EH (cell line): ENCODE results near the gene DYNC1H1.
A peak's percentile ranks its signal among the peaks of the same experiment; 100 is the strongest.
"Not testable (repeated sequence)": the region's sequence is repeated elsewhere in the genome, so short reads cannot be mapped to it uniquely, and the experiment has no call there.

Source experiments
- DNase-seq: peaks from one replicate; pipeline ENCODE4 v3.0.0-alpha.2; 2015; ENCODE audit warnings: low read depth

The DYNC1H1 gene

DNA sequence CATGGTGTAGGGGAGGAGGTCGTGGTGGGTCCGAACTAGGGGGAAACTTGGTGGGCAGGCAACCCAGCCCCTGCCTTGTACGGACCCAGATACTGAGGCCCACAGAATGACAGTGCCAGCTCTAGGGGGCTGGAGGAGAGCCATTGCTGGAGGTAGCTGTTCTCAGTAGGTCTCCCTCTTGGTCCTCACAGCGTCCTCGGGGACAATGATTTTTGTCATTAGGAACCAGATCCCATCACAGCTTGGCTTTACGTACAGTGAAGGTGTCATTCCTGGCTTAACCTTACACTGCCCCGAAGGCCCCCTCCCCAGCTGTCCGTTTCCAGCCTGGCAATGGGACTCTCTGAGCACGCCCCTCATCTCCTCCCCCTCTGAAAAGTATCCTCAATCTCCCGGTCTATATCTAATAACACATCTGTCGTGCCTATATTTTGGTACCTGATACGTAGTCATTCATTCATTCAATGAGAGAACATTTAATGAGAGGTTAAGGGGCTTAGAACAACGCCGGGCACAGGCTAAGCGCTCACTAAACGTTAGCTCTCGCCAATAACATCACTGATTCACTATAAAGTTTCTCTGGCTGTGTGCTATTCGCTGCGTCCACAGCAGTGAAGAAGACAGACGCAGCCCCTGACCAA is 597 bp upstream of the DYNC1H1 start:
- no peak for DNase-seq

DNA sequence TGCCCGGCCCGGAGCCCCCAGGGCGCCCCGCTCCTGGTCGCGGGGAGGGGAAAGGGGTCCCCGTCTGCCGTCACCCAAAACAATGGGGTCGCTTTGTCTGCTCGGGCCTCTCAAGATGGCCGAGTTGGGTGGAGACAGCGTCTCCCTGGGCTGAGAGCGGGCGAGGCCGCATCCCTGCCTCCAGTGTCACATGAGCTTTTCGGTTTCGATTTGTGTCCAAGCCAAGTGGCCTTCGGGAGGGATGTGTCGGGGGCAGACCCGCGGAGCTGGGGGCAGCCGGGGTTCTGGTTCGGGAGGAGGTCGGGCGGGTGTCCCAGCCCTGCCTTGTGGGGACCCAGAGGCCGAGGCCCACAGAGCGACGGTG is 790 bp downstream of the DYNC1H1 start:
- peak; percentile 76 for DNase-seq

DNA sequence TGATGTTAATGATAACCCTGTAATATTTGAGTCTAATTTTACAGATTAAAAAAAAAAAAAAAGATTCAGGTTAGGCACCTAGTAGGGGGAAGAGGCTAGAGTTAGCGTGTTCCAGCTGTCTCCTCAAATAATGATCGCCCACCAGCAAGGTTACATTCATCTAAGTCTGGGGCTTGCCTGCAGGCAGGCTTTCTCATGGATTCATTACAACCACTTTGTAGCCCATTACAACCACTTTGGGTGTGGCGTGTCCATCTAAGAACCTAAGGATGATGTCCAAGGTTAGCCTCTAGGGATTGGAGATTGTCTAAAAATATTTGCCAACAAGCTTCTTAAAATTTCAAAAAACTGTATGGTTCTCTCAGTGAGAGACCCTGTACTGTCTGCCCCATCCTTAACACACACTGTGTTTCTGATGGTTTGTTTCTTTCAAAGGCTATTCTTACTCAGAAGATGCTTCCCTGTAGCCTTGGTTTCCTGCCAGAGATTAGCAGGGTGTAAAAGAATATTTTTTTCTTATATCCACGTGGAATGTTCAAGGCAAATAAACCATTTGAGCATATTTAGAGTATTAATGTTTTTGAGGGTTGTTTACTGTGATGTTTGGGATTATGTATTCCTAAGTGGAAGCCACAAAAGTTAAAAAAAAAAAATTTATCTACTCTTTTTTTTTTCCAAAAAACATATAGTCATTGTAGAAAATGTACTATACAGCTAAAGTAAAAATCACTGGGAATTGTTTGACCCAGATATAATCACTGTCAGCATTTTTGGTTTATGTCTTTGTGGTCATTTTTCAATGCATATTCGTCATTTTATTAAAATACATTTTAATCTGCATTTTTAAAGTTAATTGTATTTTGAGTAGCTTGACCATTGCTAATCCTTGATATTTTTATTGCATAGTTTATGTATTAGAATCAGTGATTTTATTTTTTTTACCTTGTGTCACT is 1.7 kb downstream of the DYNC1H1 start:
- peak; percentile 52 for DNase-seq

DNA sequence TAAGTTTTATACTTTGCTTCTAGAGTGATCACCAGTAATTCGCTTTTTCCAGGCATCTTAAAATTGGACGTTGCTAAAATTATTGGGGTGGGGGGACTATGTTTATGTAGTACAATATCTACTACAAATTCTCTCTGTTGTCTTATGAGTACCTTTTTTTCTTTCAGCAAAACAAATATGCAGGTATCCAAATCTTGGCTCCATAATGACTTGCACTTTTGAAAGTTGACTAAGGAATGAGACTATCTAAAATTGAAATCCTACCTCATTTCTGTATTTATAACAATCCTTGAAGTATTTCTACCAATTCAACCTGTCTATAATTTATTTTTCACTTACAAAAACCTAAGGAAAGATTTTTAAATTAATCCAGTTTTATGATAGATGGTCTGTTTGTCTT is 2.4 kb downstream of the DYNC1H1 start:
- no peak for DNase-seq

DNA sequence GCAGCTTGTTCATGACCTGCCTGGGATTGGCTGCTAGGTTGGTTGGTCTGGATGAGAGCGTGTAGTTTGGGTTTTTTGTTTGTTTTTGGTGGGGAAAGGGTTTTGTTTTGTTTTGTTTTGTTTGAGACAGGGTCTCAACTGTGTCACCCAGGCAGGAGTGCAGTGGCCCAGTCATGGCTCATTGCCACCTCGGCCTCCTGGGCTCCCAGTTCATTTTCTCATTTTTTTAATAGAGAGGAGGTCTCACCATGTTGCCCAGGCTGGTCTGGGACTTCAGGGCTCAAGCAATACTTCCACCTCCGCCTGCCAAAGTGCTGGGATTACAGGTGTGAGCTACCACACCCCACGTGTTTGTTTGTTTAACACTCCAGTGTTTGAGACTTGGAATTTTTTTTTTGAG is 3.8 kb downstream of the DYNC1H1 start:
- no peak for DNase-seq

DNA sequence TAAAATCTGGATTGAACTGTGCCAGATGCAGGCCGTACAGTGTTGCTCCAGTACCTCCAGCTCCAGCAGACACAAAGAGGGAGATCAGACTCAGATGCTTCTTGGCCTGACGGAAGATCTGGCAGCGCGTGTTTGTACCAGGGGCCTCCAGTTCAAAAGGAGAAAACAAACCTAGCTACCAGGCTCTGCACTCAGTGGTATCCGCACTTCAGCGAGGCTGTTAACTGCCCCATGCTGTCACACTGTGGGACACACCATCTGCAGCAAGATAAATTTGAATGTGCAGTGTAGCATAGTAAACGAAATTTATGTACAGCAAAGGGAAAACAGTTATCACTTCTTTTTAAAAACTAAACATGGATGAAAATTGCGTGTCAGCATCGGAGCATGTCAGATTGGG is 5.1 kb downstream of the DYNC1H1 start:
- no peak for DNase-seq

DNA sequence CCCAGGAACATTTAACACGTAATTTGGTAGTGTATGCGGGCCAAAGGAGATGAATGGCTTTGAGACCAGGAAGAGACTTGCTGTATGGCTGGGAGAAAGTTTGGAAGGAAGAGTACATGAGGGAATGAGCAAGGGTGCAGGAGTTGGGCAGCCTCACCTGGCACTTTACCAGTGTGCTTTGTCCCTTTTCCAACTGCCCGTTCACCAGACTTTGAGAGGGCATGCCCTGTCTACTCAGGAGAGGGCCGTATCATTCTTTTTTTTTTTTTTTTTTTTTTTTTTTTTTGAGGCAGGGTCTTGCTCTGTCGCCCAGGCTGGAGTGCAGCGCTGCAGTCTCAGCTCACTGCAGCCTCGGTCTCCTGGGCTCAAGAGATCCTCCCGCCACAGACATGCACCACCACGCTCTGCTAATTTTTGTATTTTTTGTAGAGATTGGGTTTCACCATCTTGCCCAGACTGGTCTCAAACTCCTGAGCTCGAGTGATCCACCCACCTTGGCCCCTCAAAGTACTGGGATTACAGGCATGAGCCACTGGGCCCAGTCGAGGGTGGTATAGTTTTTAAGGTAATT is 6.5 kb downstream of the DYNC1H1 start:
- no peak for DNase-seq

DNA sequence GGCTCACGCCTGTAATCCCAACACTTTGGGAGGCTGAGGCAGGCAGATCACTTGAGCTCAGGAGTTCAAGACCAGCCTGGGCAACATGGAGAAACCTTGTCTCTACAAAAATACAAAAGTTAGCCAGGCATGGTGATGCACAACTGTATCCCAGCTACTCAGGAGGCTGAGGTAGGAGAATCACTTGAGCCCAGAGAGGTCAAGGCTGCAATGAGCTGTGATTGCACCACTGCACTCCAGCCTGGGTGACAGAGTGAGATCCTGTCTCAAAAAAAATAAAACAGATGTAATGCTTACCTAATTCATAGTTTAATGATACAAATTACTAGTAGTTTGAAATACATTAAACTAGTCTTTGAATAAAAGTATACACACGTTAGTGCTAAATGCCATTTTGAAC is 7.1 kb downstream of the DYNC1H1 start:
- DNase-seq: not testable (repeated sequence)

DNA sequence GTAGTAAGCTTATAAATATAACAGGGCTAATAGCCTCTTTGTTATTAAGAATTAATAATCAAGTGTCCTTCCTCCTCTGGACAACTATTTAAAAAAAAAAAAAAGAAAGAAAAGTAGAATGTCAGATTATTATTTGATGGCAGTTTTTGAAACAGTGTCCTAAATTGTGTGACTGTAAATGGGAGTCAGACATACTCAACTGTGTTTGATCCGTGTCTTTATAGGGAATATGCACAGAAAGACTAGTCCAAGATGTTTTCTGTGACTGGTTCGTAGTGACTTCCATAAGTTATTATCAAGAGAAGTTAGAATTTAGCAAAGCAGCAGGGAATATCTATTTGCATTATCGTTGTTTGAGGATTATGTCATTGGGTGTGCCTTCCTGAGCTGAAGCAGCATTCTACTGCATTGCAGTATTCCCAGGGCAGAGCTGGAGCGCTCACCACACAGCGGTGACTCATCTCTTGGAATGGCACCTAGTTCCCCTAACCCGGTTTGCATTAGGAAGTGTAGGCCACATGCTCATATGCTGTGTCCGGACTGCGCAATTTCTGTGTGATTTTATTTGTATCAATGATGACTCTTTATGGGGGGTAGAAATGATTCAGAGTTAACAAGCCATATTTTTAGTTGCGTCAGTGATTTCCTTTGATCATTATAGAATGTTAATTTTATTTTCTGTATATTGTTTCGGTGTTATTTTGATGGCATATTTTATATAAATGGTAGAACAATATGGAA is 7.9 kb downstream of the DYNC1H1 start:
- peak; percentile 100 for DNase-seq

DNA sequence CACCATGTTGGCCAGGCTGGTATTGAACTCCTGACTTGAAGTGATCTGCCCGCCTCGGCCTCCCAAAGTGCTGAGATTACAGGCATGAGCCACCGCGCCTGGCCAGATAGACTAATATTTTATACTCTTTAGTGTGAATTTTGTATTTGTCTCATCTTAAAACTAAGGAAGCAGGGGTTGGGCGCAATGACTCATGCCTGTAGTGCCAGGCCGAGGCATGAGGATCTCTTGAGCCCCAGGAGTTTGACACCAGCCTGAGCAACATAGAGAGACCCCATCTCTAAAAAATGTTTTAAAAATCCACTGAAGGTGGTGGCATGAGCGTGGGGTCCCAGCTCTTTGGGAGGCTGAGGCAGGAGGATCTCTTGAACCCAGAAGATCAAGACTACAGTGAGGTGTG is 9.0 kb downstream of the DYNC1H1 start:
- peak; percentile 33 for DNase-seq

DNA sequence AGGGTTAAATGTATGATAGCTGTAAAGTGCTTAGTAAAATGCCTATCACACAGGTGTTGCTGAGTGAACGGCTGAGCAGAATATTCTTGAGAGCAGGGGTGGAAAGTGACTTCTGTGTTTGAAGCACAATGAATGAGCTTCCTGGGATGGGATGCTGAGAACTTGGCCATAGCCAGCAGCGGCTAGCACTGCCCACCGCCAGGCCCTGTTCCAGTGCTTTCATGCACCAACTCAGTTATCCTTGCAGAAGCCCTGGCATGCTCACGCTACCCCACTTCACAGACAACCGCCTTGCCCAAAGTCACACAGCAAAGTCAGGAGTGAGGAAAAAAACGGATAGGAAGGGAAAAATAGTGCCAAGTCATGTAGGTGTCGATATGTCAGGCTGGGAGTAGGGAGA is 10.9 kb downstream of the DYNC1H1 start:
- DNase-seq: no peak

DNA sequence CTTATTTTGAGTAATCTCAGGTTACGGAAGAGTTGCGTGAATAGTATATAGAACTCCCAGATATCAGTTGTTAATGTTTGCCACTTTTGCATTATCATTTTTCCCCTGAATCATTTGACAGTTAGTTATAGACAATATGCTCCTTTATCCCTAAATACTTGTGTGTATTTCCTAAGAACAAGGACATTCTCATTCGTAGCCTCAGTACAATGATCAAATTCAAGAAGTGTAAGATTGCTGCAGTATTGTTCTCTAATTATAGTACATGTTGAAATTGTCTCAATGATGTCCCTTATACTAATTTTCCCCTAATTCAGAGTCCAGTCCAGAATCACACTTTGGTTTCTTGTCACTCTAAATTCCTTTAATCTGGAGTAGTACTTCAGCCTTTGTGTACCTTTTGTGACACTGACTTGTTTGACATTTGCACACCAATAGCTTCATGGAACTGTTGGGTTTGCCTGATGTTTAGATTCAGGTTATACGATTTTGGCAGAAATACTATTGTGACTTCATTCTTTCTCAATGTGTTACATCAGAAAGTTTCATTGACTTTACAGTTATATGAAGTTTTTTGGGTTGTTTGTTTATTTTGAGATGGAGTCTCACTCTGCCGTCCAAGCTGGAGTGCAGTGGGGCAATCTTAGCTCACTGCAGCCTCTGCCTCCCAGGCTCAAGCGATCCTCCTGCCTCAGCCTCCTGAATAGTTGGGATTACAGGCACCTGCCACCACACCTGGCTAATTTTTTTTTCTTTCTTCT is 13.1 kb downstream of the DYNC1H1 start:
- peak; percentile 44 for DNase-seq

DNA sequence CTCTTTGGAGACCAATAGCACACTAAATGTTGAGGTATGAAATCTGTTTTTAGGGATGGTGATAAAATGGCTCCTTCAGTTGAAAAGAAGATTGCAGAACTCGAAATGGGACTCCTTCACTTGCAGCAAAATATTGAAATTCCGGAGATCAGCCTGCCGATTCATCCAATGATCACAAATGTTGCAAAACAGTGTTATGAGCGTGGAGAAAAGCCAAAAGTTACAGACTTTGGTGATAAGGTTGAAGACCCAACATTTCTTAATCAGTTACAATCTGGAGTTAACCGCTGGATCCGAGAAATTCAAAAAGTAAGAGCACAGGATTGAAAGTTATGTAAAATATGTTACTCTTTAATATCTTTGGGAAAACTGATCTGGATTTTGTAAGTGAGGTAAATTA is 15.3 kb downstream of the DYNC1H1 start:
- peak; percentile 13 for DNase-seq

DNA sequence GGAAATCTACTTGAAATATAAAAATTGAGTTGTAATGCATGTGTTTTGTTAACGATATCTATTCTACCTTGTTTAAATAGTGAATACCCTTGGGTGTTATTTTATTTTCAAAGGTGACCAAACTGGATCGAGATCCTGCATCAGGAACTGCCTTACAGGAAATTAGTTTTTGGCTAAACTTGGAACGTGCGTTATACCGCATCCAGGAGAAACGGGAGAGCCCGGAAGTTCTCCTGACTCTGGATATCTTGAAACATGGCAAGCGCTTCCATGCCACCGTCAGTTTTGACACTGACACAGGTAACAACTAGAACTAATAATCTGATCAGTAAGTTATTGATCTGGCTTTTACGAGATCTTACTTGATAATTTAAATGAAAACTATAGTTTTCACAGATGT is 15.9 kb downstream of the DYNC1H1 start:
- DNase-seq: no peak

DNA sequence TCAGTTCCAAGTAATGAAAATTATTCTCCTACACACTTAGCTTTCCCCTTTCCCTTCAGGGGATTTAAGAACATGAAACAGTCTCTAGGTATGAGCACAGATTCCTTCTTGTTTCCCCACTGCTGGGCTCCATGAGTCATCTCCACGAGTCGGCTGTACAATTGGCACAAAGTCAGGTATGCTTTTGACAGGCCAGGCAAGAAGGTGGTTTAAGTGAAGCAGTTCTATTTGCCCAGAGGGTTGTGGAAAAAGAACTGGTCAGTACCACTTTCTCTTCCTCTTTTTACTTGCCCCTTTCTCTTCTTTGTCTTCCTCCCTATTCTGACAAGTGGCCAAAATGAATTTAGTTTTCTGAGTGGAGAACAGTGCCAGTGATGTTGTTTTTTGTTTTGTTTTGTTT is 16.3 kb downstream of the DYNC1H1 start:
- peak; percentile 99 for DNase-seq

DNA sequence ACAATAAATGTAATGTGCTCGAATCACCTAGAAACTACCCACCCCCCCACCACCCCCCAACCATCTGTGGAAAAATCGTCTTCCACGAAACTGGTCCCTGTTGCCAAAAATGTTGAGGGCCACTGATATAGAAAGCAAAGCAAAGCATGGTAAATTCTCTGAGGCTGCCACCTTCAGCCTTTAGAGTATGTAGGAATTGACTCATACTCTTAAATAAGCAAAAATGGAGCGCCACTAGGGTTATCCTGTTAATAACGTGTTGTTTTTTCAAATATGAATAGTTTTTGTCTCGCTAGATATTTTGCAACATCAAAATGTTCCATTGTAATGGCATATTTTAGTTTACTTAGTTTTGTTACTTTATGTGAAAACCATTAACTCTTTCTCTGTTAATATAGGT is 18.2 kb downstream of the DYNC1H1 start:
- DNase-seq: peak; percentile 21

DNA sequence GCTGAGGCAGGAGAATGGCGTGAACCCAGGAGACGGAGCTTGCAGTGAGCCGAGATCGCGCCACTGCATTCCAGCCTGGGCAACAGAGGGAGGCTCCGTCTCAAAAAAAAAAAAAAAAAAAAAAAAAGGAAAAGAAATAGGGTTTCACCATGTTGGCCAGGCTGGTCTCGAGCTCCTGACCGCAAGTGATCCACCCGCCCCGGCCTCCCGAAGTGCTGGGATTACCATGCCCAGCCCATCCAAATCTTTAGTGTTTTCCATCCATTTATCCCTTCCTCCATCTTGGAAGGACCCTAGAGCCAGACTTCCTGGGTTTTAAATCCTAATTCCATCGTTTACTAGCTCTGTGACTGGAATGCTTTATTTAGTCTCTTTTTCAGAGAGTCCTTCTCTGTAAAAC is 20.5 kb downstream of the DYNC1H1 start:
- DNase-seq: not testable (repeated sequence)

DNA sequence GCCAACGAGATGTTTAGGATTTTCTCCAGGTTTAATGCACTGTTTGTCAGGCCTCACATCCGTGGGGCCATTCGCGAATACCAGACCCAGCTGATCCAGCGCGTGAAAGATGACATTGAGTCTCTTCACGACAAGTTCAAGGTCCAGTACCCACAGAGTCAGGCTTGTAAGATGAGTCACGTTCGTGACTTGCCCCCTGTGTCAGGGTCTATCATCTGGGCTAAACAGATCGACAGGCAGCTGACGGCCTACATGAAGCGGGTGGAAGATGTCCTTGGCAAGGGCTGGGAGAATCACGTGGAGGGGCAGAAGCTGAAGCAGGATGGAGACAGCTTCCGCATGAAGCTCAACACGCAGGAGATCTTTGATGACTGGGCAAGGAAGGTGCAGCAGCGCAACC is 21.6 kb downstream of the DYNC1H1 start:
- no peak for DNase-seq

DNA sequence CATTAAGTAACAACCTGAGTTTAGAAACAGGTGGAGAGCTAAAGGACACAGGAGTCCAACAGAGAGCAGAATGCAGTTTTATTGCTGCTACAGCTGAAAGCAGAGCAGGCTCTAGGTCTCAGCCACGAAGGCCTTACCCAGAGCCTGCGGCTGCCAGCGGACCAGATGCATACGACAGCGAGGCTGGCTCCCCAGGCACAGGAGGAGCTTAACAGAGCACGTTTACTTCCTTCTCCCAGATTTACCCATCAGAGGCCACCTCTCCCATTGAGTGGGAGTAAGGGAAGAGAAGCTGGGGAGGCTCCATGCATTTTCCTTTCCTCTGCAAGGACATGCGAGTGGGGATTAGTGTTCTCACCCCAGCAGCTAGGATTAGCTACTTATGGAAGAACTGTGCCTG is 22.6 kb downstream of the DYNC1H1 start:
- DNase-seq: no peak

DNA sequence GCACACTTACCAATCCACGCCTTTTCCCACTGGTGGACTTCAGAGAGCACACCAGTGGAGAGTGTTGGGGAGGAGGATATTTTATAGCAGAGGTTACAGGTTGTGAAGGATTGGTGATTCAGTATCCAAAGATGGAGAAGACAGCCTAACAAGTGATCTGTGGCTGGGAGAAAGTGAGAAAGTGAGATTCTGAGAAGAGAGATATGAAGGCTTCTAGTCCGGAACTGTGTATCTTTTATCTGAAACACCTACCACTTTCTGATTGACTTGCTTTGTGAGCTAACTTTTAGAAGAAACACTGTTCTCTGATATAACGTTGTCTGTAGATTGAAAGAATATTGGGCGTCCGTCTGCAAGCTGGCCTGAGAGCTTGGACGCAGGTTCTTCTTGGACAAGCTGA is 24.0 kb downstream of the DYNC1H1 start:
- DNase-seq: no peak

DNA sequence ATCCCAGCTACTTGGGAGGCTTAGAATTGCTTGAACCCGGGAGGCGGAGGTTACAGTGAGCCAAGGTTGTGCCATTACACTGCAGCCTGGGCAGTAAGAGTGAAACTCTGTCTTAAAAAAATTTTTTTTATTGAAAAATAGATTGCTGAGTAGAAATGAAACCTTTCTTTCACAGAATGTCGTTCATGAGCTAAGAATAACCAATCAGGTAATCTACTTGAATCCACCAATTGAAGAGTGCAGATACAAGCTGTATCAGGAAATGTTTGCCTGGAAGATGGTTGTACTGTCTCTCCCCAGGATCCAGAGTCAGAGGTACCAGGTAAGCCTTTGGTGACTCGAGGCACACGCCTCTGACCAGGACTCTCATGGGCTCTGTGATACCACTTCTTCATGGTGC is 27.0 kb downstream of the DYNC1H1 start:
- DNase-seq: no peak

DNA sequence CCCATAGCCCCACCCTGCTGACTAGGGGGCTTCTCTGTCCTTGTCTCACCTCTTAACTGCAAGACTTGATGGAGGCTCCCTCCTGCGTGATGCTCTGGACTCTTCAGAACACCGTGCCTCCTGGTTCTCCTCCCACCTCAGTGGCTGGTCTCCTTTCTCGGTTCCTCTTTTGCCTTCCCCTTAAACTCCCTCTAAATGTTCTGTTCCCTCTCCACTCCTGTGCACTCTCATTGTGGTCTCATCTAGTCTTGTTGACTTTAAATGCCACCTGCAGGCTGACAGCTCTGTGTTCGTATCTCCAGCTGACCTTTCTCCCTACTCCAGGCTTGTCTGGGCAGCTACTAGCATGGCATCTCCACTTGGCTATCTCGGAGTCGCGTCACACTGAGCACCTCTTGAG is 28.3 kb downstream of the DYNC1H1 start:
- DNase-seq: no peak
